ENCODE results near the gene NOVA1. TPM values are rescaled to one million over a fixed set of nuclear protein-coding genes. Genes with fewer than 3 reads are reported as not detected.

The NOVA1 gene
- polyA plus RNA-seq, 1 donor from 2014 or later, result 121 TPM

DNA sequence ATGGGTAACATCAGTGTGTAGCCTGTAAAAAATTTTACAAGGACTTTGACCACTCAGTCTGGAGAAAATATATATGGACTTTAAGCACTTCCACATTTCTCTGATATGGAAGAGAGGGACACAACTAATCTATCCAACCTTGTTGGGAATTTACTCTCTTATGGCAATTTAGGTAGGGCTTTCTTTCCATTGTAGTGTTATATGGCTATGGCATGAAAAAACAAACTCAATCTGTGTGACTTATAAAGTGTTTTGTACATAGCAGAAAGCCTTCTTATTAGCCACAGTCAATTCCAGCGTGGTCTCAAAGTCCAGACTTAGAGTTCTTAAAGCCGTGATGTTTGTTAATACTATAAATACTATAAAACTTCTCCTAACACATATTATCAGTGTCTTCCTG, 98.3 kb downstream of the NOVA1 start:
- no peak overlapping the region for H3K9ac ChIP-seq (ENCODE audit: low read length)
- no peak overlapping the region for H2AFZ ChIP-seq (ENCODE audit: low read depth, low read length)
- H4K20me1 ChIP-seq (ENCODE audit: insufficient read depth), result no peaks in the 10 kb centered on the region
- H3K9me2 ChIP-seq (ENCODE audit: insufficient read depth, low read length), result no peaks in the 10 kb centered on the region
- no peaks in the 10 kb centered on the region for H3F3A ChIP-seq (ENCODE audit: insufficient read depth, low read length, poor library complexity, severe bottlenecking)
- H3K27ac ChIP-seq (ENCODE audit: low read length), result no peak overlapping the region
- TF ChIP-seq MXI1 (conservative IDR thresholded peaks at IDR 0.05; ENCODE audit: poor library complexity, severe bottlenecking), result no peak
- no peak for TF ChIP-seq RAD21 (conservative IDR thresholded peaks at IDR 0.05)
- TF ChIP-seq SMC3 (conservative IDR thresholded peaks at IDR 0.05; ENCODE audit: poor library complexity), result no peak
- TF ChIP-seq EZH2 (IDR thresholded peaks at IDR 0.05; ENCODE audit: borderline replicate concordance, insufficient read depth, low read length, poor library complexity, severe bottlenecking), result no peak
- TF ChIP-seq EP300 (conservative IDR thresholded peaks at IDR 0.05; ENCODE audit: poor library complexity, severe bottlenecking), result no peak
- TF ChIP-seq, protein P1, sequence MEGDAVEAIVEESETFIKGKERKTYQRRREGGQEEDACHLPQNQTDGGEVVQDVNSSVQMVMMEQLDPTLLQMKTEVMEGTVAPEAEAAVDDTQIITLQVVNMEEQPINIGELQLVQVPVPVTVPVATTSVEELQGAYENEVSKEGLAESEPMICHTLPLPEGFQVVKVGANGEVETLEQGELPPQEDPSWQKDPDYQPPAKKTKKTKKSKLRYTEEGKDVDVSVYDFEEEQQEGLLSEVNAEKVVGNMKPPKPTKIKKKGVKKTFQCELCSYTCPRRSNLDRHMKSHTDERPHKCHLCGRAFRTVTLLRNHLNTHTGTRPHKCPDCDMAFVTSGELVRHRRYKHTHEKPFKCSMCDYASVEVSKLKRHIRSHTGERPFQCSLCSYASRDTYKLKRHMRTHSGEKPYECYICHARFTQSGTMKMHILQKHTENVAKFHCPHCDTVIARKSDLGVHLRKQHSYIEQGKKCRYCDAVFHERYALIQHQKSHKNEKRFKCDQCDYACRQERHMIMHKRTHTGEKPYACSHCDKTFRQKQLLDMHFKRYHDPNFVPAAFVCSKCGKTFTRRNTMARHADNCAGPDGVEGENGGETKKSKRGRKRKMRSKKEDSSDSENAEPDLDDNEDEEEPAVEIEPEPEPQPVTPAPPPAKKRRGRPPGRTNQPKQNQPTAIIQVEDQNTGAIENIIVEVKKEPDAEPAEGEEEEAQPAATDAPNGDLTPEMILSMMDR (IDR thresholded peaks at IDR 0.05; ENCODE audit: poor library complexity, severe bottlenecking), result no peak
- TF ChIP-seq POLR2AphosphoS5 (IDR thresholded peaks at IDR 0.05), result no peak
- no peak overlapping the region for H3K4me2 ChIP-seq (ENCODE audit: low read length)
- H3K27me3 ChIP-seq (ENCODE audit: insufficient read depth, low read depth, low read length), result no peaks in the 10 kb centered on the region
- H3K9me3 ChIP-seq (ENCODE audit: low read length), result no peaks in the 10 kb centered on the region
- peaks cover 50% of the 10 kb centered on the region for H3K79me2 ChIP-seq (replicated peaks; ENCODE audit: insufficient read depth, low read length)
- H3K4me3 ChIP-seq (ENCODE audit: low read length), result no peak overlapping the region
- H3K36me3 ChIP-seq (ENCODE audit: insufficient read depth, low read length), result peaks cover 6% of the 10 kb centered on the region

DNA sequence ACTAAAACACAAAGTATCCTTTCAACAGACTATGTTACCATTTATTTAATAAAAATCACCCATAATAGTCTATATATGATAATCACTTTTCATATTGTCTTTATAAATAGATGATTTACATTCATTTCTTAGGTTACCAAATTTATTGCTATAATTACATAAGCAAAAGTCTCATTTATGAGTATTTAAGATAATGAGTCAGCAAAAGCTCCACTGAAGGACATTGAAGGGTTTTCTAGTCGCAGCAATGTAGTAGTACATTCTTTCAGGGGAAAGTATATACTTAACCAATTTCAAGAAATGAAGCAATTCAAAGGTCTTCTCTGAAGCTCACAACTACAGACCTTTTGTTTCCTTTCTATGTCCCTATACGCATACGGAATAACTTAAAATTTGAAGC, 110.9 kb downstream of the NOVA1 start:
- H3K9me3 ChIP-seq (ENCODE audit: low read length), result no peaks in the 10 kb centered on the region
- H3K79me2 ChIP-seq (replicated peaks; ENCODE audit: insufficient read depth, low read length), result peaks cover 17% of the 10 kb centered on the region
- peaks cover 8% of the 10 kb centered on the region for H3K36me3 ChIP-seq (ENCODE audit: insufficient read depth, low read length)
- H3F3A ChIP-seq (ENCODE audit: insufficient read depth, low read length, poor library complexity, severe bottlenecking), result no peaks in the 10 kb centered on the region
- no peak overlapping the region for H3K4me2 ChIP-seq (ENCODE audit: low read length)
- H3K4me3 ChIP-seq (ENCODE audit: low read length), result no peak overlapping the region
- H2AFZ ChIP-seq (ENCODE audit: low read depth, low read length), result no peak overlapping the region
- H3K9ac ChIP-seq (ENCODE audit: low read length), result no peak overlapping the region
- no peaks in the 10 kb centered on the region for H3K27me3 ChIP-seq (ENCODE audit: insufficient read depth, low read depth, low read length)
- TF ChIP-seq, protein P1 (IDR thresholded peaks at IDR 0.05; ENCODE audit: poor library complexity, severe bottlenecking), result no peak
- no peak for TF ChIP-seq EZH2 (IDR thresholded peaks at IDR 0.05; ENCODE audit: borderline replicate concordance, insufficient read depth, low read length, poor library complexity, severe bottlenecking)
- no peak for TF ChIP-seq SMC3 (conservative IDR thresholded peaks at IDR 0.05; ENCODE audit: poor library complexity)
- TF ChIP-seq MXI1 (conservative IDR thresholded peaks at IDR 0.05; ENCODE audit: poor library complexity, severe bottlenecking), result no peak
- TF ChIP-seq, protein P2, sequence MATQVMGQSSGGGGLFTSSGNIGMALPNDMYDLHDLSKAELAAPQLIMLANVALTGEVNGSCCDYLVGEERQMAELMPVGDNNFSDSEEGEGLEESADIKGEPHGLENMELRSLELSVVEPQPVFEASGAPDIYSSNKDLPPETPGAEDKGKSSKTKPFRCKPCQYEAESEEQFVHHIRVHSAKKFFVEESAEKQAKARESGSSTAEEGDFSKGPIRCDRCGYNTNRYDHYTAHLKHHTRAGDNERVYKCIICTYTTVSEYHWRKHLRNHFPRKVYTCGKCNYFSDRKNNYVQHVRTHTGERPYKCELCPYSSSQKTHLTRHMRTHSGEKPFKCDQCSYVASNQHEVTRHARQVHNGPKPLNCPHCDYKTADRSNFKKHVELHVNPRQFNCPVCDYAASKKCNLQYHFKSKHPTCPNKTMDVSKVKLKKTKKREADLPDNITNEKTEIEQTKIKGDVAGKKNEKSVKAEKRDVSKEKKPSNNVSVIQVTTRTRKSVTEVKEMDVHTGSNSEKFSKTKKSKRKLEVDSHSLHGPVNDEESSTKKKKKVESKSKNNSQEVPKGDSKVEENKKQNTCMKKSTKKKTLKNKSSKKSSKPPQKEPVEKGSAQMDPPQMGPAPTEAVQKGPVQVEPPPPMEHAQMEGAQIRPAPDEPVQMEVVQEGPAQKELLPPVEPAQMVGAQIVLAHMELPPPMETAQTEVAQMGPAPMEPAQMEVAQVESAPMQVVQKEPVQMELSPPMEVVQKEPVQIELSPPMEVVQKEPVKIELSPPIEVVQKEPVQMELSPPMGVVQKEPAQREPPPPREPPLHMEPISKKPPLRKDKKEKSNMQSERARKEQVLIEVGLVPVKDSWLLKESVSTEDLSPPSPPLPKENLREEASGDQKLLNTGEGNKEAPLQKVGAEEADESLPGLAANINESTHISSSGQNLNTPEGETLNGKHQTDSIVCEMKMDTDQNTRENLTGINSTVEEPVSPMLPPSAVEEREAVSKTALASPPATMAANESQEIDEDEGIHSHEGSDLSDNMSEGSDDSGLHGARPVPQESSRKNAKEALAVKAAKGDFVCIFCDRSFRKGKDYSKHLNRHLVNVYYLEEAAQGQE (IDR thresholded peaks at IDR 0.05; ENCODE audit: borderline replicate concordance), result no peak
- TF ChIP-seq RAD21 (conservative IDR thresholded peaks at IDR 0.05), result no peak
- TF ChIP-seq TAF1 (IDR thresholded peaks at IDR 0.05; ENCODE audit: low read depth), result no peak
- no peak for TF ChIP-seq EP300 (conservative IDR thresholded peaks at IDR 0.05; ENCODE audit: poor library complexity, severe bottlenecking)
- TF ChIP-seq POLR2AphosphoS5 (IDR thresholded peaks at IDR 0.05), result no peak
- no peak overlapping the region for H3K27ac ChIP-seq (ENCODE audit: low read length)
- H4K20me1 ChIP-seq (ENCODE audit: insufficient read depth), result no peaks in the 10 kb centered on the region
- H3K9me2 ChIP-seq (ENCODE audit: insufficient read depth, low read length), result no peaks in the 10 kb centered on the region

Data from neural cell (in vitro differentiated cells).